SK-N-SH (cell line): ENCODE measurements around the gene COQ9. TPM values are rescaled to one million over a fixed set of nuclear protein-coding genes. Genes with fewer than 3 reads are reported as not detected.

Experiments used
- CTCF ChIA-PET: fragments of 300-600, 350-600 bp; formaldehyde crosslinking; extraction: SDS; loops from one replicate; lab custom pipeline; 2021; lab: Yijun Ruan, JAX
- POLR2A ChIA-PET: fragments of 350-600 bp; sonication (Branson Sonifier 250); formaldehyde crosslinking; extraction: SDS; loops from one replicate; lab custom pipeline; 2020; ENCODE audit warnings: antibody characterized with exemption, inconsistent platforms; lab: Yijun Ruan, JAX
- DNase-seq: peaks from one replicate; pipeline ENCODE4 v3.0.0; 2012
- H2AFZ ChIP-seq: fragments of 200-600 bp; sonication (generic); 2 replicates; pipeline ENCODE4 v1.8.1; 2016; ENCODE audit warnings: antibody characterized with exemption, mild to moderate bottlenecking, low read depth
- H3F3A ChIP-seq: fragments of 200-600 bp; sonication (generic); replicated peaks from 2 replicates; pipeline ENCODE3; 2016; ENCODE audit warnings: antibody characterized with exemption, mild to moderate bottlenecking; ENCODE audit not compliant: insufficient read depth
- H3K27ac ChIP-seq, 2 experiments: fragments of 200-500 bp in 1 of 2; fragments of 200-600 bp in 1 of 2; sonication (Bioruptor generic) in 1 of 2; sonication (generic), shearing (Covaris generic) in 1 of 2; 2 replicates each; pipeline versions ENCODE4 v1.5.1 to v1.6.1; 2014 to 2016; ENCODE audit warnings: low read depth in 2 of 2, inconsistent platforms in 1 of 2, low read length in 1 of 2, mild to moderate bottlenecking in 1 of 2, mixed read lengths in 1 of 2
- H3K27me3 ChIP-seq: fragments of 200-600 bp; sonication (generic), shearing (Covaris generic); 2 replicates; pipeline ENCODE4 v1.6.1; 2016; ENCODE audit warnings: mixed run types; ENCODE audit not compliant: insufficient read depth
- H3K36me3 ChIP-seq, 2 experiments: fragments of 200-500 bp in 1 of 2; fragments of 200-600 bp in 1 of 2; sonication (Bioruptor generic) in 1 of 2; sonication (generic) in 1 of 2; replicated peaks in 1 of 2; 2 replicates each; pipeline versions ENCODE3 to v1.5.1; 2014 to 2016; ENCODE audit warnings: low read length in 1 of 2, mild to moderate bottlenecking in 1 of 2; ENCODE audit not compliant: insufficient read depth in 2 of 2, control insufficient read depth in 1 of 2
- H3K4me1 ChIP-seq, 2 experiments: fragments of 200-500 bp in 1 of 2; fragments of 200-600 bp in 1 of 2; sonication (Bioruptor generic) in 1 of 2; sonication (generic), shearing (Covaris generic) in 1 of 2; 2 replicates each; pipeline versions ENCODE4 v1.5.1 to v1.6.1; 2014 to 2016; ENCODE audit warnings: low read depth in 1 of 2, low read length in 1 of 2, mixed run types in 1 of 2; ENCODE audit not compliant: insufficient read depth in 2 of 2, control insufficient read depth in 1 of 2
- H3K4me2 ChIP-seq: fragments of 200-600 bp; sonication (generic), shearing (Covaris generic); 2 replicates; pipeline ENCODE4 v1.6.1; 2017; ENCODE audit warnings: mixed run types
- H3K4me3 ChIP-seq, 2 experiments: fragments of 200-500 bp in 1 of 2; fragments of 200-600 bp in 1 of 2; sonication (Bioruptor generic) in 1 of 2; sonication (generic), shearing (Covaris generic) in 1 of 2; 2 replicates each; pipeline versions ENCODE4 v1.5.1 to v1.8.1; 2014 to 2016; ENCODE audit warnings: low read depth in 2 of 2, inconsistent platforms in 1 of 2, low read length in 1 of 2, mild to moderate bottlenecking in 1 of 2, mixed read lengths in 1 of 2, moderate library complexity in 1 of 2
- H3K79me2 ChIP-seq: fragments of 200-600 bp; sonication (generic); 2 replicates; pipeline ENCODE4 v1.8.1; 2017; ENCODE audit warnings: mild to moderate bottlenecking; ENCODE audit not compliant: insufficient read depth
- H3K9ac ChIP-seq: fragments of 200-600 bp; sonication (generic); 2 replicates; pipeline ENCODE4 v1.6.1; 2017; ENCODE audit warnings: mixed run types
- H3K9me2 ChIP-seq: fragments of 200-600 bp; sonication (generic); 2 replicates; pipeline ENCODE4 v1.6.1; 2017; ENCODE audit warnings: mixed run types
- H3K9me3 ChIP-seq: fragments of 200-600 bp; sonication (generic); 2 replicates; pipeline ENCODE4 v1.6.1; 2017; ENCODE audit warnings: mixed run types, mild to moderate bottlenecking, moderate library complexity
- H4K20me1 ChIP-seq: fragments of 200-600 bp; sonication (generic); 2 replicates; pipeline ENCODE4 v1.6.1; 2017; ENCODE audit warnings: mild to moderate bottlenecking, mixed run types; ENCODE audit not compliant: insufficient read depth
- CHD2 ChIP-seq: fragments of 150-350 bp; IDR thresholded peaks from 2 replicates; pipeline ENCODE4 v1.6.1; 2018; ENCODE audit warnings: low read length; ENCODE audit not compliant: partially characterized antibody
- EP300 ChIP-seq, 2 experiments: IDR thresholded peaks; 2 replicates each; pipeline versions ENCODE4 v1.4.0 to v1.6.1; 2012; ENCODE audit warnings: borderline replicate concordance in 1 of 2, low read depth in 1 of 2, low read length in 1 of 2
- FOSL2 ChIP-seq: IDR thresholded peaks from 2 replicates; pipeline ENCODE4 v1.4.0; 2012; ENCODE audit warnings: low read depth, mild to moderate bottlenecking, moderate library complexity, borderline replicate concordance
- GABPA ChIP-seq: IDR thresholded peaks from 2 replicates; pipeline ENCODE4 v1.4.0; 2012; ENCODE audit warnings: low read depth, mild to moderate bottlenecking
- GATA2 ChIP-seq: sonication (generic); formaldehyde crosslinking; IDR thresholded peaks from 2 replicates; pipeline ENCODE4 v1.5.0; 2020; ENCODE audit warnings: mild to moderate bottlenecking, missing genetic modification reagents
- MXI1 ChIP-seq: IDR thresholded peaks from 2 replicates; pipeline ENCODE4 v1.6.1; 2012; ENCODE audit warnings: mild to moderate bottlenecking, low read depth, low read length, improper control_type of control experiment
- RAD21 ChIP-seq: IDR thresholded peaks from 2 replicates; pipeline ENCODE4 v1.6.1; 2012; ENCODE audit warnings: mild to moderate bottlenecking, low read length
- RCOR1 ChIP-seq: fragments of 150-350 bp; IDR thresholded peaks from 2 replicates; pipeline ENCODE4 v1.6.1; 2017; ENCODE audit warnings: antibody characterized with exemption, low read length
- SIN3A ChIP-seq: IDR thresholded peaks from 2 replicates; pipeline ENCODE4 v1.6.1; 2012; ENCODE audit warnings: low read depth, mild to moderate bottlenecking, low read length, moderate library complexity, borderline replicate concordance
- SMC3 ChIP-seq: IDR thresholded peaks from 2 replicates; pipeline ENCODE4 v1.6.1; 2012; ENCODE audit warnings: low read depth, low read length, improper control_type of control experiment
- TAF1 ChIP-seq: IDR thresholded peaks from 2 replicates; pipeline ENCODE4 v1.6.1; 2012; ENCODE audit warnings: low read depth, mild to moderate bottlenecking, low read length, moderate library complexity, borderline replicate concordance
- TEAD4 ChIP-seq: IDR thresholded peaks from 2 replicates; pipeline ENCODE4 v1.4.0; 2012; ENCODE audit warnings: mild to moderate bottlenecking, borderline replicate concordance; ENCODE audit not compliant: insufficient read depth
- YY1 ChIP-seq: IDR thresholded peaks from 2 replicates; pipeline ENCODE4 v1.4.0; 2012; ENCODE audit warnings: low read depth, mild to moderate bottlenecking
- WGBS: methylation state at CpG from one replicate; pipeline ENCODE4 v1.1.6; 2017; ENCODE audit warnings: low lambda C conversion rate; 5-methylcytosine and 5-hydroxymethylcytosine counted together
- polyA plus RNA-seq, 3 experiments: library from polyadenylated mRNA; depleted of rRNA; stranded (reverse); fragments of >200 nt; gene quantifications; 2 replicates each; pipeline ENCODE4 v1.2.3, GENCODE V29; 2012
- TF ChIP-seq, protein P1 (sequence below): fragments of 200-600 bp; sonication (generic); IDR thresholded peaks from 2 replicates; pipeline ENCODE4 v1.6.1; 2017; ENCODE audit warnings: antibody characterized with exemption, mild to moderate bottlenecking, moderate library complexity
- TF ChIP-seq, protein P2 (sequence below): fragments of 150-350 bp; IDR thresholded peaks from 2 replicates; pipeline ENCODE4 v1.6.1; 2016; ENCODE audit warnings: mild to moderate bottlenecking, low read depth, low read length

The COQ9 gene
- polyA plus RNA-seq, 1 of the 3 experiments (the other 2 are of a cell fraction) = 81.2 TPM

DNA sequence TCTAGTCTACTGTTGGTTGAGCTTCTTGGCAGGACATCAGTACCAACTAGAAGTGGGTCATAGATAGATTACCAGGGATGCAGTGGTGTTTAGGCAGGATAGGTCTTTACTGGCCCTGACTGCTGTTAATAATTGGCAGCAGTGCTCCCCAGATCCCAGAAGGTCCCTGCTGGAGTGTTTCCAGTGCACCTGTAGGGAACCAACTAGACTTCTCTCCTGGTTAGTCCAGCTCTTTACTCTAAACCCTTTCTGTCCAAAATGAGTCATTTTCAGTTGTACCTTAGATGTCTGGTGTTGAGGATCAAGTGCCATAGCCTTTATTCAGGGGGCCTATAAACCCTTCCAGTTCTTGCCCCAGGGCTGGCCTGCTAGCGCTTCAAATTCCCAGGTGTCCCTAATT, 23.9 kb downstream of the COQ9 start:
- no peak overlapping the region for H3K9ac ChIP-seq
- H3K27me3 ChIP-seq = no peaks in the 10 kb centered on the region
- peaks cover 45 to 76% of the 10 kb centered on the region in 2 experiments for H3K36me3 ChIP-seq
- H3K4me3 ChIP-seq = no peak overlapping the region
- POLR2A ChIA-PET = interaction anchor here (1.0 to 5.1 kb wide), 5 partner anchors 9 to 48 kb away, joined by 4 to 52 read pairs (median 12); partner anchors contain the start of genes DOK4 and POLR2C
- H3K9me3 ChIP-seq = no peaks in the 10 kb centered on the region
- DNase-seq = no peak
- H3K9me2 ChIP-seq = no peaks in the 10 kb centered on the region
- peaks cover 4% of the 10 kb centered on the region for H3F3A ChIP-seq
- TF ChIP-seq GABPA (no peak), YY1 (no peak), TAF1 (no peak)
- TF ChIP-seq, all 33 proteins: peak for 0
- CTCF ChIA-PET = interaction anchor here (0.7 to 21.0 kb wide), 5 partner anchors 8 to 53 kb away, joined by 3 to 354 read pairs (median 9); partner anchors contain the start of gene POLR2C
- 0 out of 2 replicates have a peak, but pooled peaks cover 6% of the 10 kb centered on the region for H4K20me1 ChIP-seq
- peak overlapping the region in 1 of 2 experiments; percentile 95; a peak in 2 of 4 replicates for H3K27ac ChIP-seq
- H3K79me2 ChIP-seq = no peaks in the 10 kb centered on the region
- peaks cover 0 to 65% of the 10 kb centered on the region in 2 experiments; a peak in 2 of 4 replicates for H3K4me1 ChIP-seq
- no peak overlapping the region for H2AFZ ChIP-seq
- no peak overlapping the region for H3K4me2 ChIP-seq
- WGBS = 67% methylated on average over 1 of the region's 1 CpG

DNA sequence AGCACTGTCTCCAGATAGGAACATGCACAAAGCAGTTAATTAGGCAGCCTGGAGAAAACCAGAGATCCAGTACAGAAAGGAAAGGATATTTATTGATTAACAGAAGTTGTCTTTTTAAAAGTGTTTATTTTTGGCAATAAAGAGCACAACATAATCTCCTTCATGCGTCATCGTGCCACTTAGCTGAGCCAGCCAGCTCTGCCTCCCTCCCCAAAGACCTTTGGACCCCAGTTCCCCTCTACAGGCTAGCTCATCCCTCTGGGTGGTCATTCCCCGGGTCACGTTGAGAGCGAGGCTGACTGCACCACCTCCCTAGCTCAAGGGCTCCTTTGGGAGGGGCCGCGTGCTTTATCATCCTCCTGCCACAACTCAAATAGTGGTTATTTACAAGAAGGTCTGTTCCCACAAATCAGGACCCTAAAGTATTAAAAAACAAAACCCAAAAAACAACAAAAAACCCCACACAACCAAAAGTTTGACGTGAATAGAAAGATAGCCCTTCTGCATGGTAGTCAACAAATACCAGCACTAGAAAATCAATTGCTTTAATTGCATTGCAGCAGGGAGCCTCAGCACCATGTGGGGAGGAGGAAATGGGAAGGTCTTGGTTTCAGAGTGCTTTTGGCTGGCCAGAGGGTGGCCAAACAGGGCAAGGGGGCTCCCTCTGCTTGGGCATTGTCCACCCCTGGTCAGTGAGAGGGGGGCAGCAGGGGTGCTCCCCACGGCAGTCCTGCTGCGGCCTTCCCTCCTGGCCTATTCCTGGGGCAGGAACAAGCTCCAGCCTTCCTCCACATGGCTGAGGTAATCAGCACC, 24.8 kb downstream of the COQ9 start:
- Histone ChIP-seq H3K27ac (peak overlapping the region in 1 of 2 experiments; percentile 95; a peak in 2 of 4 replicates), H3K27me3 (no peaks in the 10 kb centered on the region), H3K36me3 (peaks cover 38 to 72% of the 10 kb centered on the region in 2 experiments), H3K9ac (no peak overlapping the region), H2AFZ (no peak overlapping the region), H3K4me3 (no peak overlapping the region), H3K4me1 (peaks cover 0 to 74% of the 10 kb centered on the region in 2 experiments; a peak in 2 of 4 replicates), H3K4me2 (no peak overlapping the region), H3K79me2 (peaks cover 6% of the 10 kb centered on the region; the same call in 1 of the 2 replicates), H3K9me2 (no peaks in the 10 kb centered on the region), H4K20me1 (0 out of 2 replicates have a peak, but pooled peaks cover 9% of the 10 kb centered on the region), H3K9me3 (no peaks in the 10 kb centered on the region), H3F3A (peaks cover 4% of the 10 kb centered on the region)
- TF ChIP-seq SIN3A = no peak
- TF ChIP-seq MXI1 = peak; percentile 61; the same call in 1 of the 2 replicates
- ChIA-PET CTCF (interaction anchor here (1.4 to 21.0 kb wide), 6 partner anchors 9 to 53 kb away, joined by 4 to 354 read pairs (median 9); partner anchors contain the start of gene POLR2C), POLR2A (interaction anchor here (1.0 to 5.1 kb wide), 8 partner anchors 9 to 56 kb away, joined by 3 to 52 read pairs (median 8); partner anchors contain the start of genes CIAPIN1, COQ9, DOK4 and POLR2C)
- DNase-seq = peak; percentile 77
- 78% methylated on average over 10 of the region's 10 CpGs for WGBS

DNA sequence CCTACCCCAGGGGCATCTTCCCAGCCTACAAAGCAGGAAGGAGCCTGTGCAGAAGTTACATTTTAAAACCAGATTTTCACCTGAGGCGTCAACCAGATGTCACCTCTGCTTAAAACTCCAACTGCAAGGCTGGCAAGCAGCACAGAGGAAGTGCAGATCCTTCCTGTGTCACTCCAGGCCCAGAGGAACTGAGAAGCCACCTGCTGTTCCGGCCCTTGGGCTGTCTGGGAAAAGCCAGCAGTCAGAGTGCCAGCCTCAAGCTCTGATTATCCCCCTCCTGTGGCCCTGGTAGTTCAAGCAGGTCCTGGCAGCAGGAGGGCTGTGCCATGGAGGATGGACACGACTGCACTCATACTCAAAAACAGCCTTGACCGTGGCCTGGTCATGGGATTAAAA, 25.4 kb downstream of the COQ9 start:
- CTCF ChIA-PET = interaction anchor here (1.4 to 21.0 kb wide), 6 partner anchors 9 to 54 kb away, joined by 4 to 354 read pairs (median 9); partner anchors contain the start of gene POLR2C
- no peak overlapping the region for H2AFZ ChIP-seq
- no peaks in the 10 kb centered on the region for H3K9me2 ChIP-seq
- H3K9ac ChIP-seq = no peak overlapping the region
- peaks cover 7% of the 10 kb centered on the region; the same call in 1 of the 2 replicates for H3K79me2 ChIP-seq
- no peak overlapping the region for H3K4me3 ChIP-seq
- no peaks in the 10 kb centered on the region for H3K27me3 ChIP-seq
- H4K20me1 ChIP-seq = 0 out of 2 replicates have a peak, but pooled peaks cover 9% of the 10 kb centered on the region
- H3K27ac ChIP-seq = peak overlapping the region in 1 of 2 experiments; percentile 95; a peak in 2 of 4 replicates
- peaks cover 33 to 69% of the 10 kb centered on the region in 2 experiments for H3K36me3 ChIP-seq
- POLR2A ChIA-PET = interaction anchor here (1.0 to 5.1 kb wide), 8 partner anchors 9 to 55 kb away, joined by 3 to 52 read pairs (median 8); partner anchors contain the start of genes CIAPIN1, COQ9, DOK4 and POLR2C
- peaks cover 4% of the 10 kb centered on the region for H3F3A ChIP-seq
- no peak overlapping the region for H3K4me2 ChIP-seq
- DNase-seq = peak; percentile 81
- peaks cover 0 to 80% of the 10 kb centered on the region in 2 experiments; a peak in 2 of 4 replicates for H3K4me1 ChIP-seq
- no peaks in the 10 kb centered on the region for H3K9me3 ChIP-seq
- whole genome bisulfite sequencing = 74% methylated on average over 4 of the region's 4 CpGs
- TF ChIP-seq GABPA = no peak
- peak; percentile 81 for TF ChIP-seq RCOR1
- 0 out of 2 replicates have a peak, but pooled peaks have one; percentile 7 for TF ChIP-seq SMC3
- no peak for TF ChIP-seq FOSL2
- TF ChIP-seq, protein P1, sequence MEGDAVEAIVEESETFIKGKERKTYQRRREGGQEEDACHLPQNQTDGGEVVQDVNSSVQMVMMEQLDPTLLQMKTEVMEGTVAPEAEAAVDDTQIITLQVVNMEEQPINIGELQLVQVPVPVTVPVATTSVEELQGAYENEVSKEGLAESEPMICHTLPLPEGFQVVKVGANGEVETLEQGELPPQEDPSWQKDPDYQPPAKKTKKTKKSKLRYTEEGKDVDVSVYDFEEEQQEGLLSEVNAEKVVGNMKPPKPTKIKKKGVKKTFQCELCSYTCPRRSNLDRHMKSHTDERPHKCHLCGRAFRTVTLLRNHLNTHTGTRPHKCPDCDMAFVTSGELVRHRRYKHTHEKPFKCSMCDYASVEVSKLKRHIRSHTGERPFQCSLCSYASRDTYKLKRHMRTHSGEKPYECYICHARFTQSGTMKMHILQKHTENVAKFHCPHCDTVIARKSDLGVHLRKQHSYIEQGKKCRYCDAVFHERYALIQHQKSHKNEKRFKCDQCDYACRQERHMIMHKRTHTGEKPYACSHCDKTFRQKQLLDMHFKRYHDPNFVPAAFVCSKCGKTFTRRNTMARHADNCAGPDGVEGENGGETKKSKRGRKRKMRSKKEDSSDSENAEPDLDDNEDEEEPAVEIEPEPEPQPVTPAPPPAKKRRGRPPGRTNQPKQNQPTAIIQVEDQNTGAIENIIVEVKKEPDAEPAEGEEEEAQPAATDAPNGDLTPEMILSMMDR = no peak
- no peak for TF ChIP-seq TEAD4
- TF ChIP-seq RAD21 = peak; percentile 28
- TF ChIP-seq CHD2 = peak; percentile 50
- peak; percentile 23; the same call in 1 of the 2 replicates for TF ChIP-seq GATA2 (CRISPR knock-in tag)
- TF ChIP-seq, protein P2, sequence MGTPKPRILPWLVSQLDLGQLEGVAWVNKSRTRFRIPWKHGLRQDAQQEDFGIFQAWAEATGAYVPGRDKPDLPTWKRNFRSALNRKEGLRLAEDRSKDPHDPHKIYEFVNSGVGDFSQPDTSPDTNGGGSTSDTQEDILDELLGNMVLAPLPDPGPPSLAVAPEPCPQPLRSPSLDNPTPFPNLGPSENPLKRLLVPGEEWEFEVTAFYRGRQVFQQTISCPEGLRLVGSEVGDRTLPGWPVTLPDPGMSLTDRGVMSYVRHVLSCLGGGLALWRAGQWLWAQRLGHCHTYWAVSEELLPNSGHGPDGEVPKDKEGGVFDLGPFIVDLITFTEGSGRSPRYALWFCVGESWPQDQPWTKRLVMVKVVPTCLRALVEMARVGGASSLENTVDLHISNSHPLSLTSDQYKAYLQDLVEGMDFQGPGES = no peak
- TF ChIP-seq EP300 (IDR thresholded peaks at IDR 0.05; ENCODE audit: borderline replicate concordance in 1 of 2, low read depth in 1 of 2, low read length in 1 of 2) = peak in 1 of 2 experiments; percentile 92; a peak in 2 of 4 replicates
